Endodermal cell (in vitro differentiated cells): Measurements from ENCODE around the gene EIF3L. TPM values are rescaled to one million over a fixed set of nuclear protein-coding genes. Genes with fewer than 3 reads are reported as not detected.

ENCODE experiments used
- DNase-seq: peaks from one replicate; pipeline ENCODE4 v3.0.0-alpha.2; 2017
- H3K27ac ChIP-seq: 2 replicates; pipeline ENCODE4 v1.5.1; 2013; ENCODE audit warnings: mild to moderate bottlenecking, low read depth, low read length, moderate library complexity
- H3K27me3 ChIP-seq: 2 replicates; pipeline ENCODE4 v1.6.1; 2013; ENCODE audit warnings: mild to moderate bottlenecking, low read length, moderate library complexity; ENCODE audit not compliant: insufficient read depth, control insufficient read depth, poor library complexity, severe bottlenecking
- H3K36me3 ChIP-seq: 2 replicates; pipeline ENCODE4 v1.7.0; 2013; ENCODE audit warnings: mild to moderate bottlenecking, low read length, moderate library complexity; ENCODE audit not compliant: control insufficient read depth, insufficient read depth
- H3K4me1 ChIP-seq: one replicate; pipeline ENCODE4 v1.7.0; 2013; ENCODE audit warnings: low read length; ENCODE audit not compliant: control insufficient read depth, insufficient read depth
- H3K4me3 ChIP-seq: 2 replicates; pipeline ENCODE4 v1.5.1; 2013; ENCODE audit warnings: mild to moderate bottlenecking, low read length, moderate library complexity
- H3K9ac ChIP-seq: 2 replicates; pipeline ENCODE4 v1.6.1; 2013; ENCODE audit warnings: mild to moderate bottlenecking, low read length, moderate library complexity; ENCODE audit not compliant: poor library complexity, severe bottlenecking; ENCODE audit errors: extremely low read depth
- H3K9me3 ChIP-seq: 2 replicates; pipeline ENCODE4 v1.6.1; 2013; ENCODE audit warnings: mild to moderate bottlenecking, low read length, moderate library complexity; ENCODE audit not compliant: control insufficient read depth
- H3K27ac Mint-ChIP-seq: 2 replicates; pipeline ENCODE4 v1.8.0; 2020; ENCODE audit warnings: mixed read lengths
- H3K27me3 Mint-ChIP-seq: 2 replicates; pipeline ENCODE4 v1.8.0; 2021; ENCODE audit warnings: mild to moderate bottlenecking, mixed read lengths; ENCODE audit not compliant: insufficient read depth
- H3K36me3 Mint-ChIP-seq: 2 replicates; pipeline ENCODE4 v1.8.0; 2020; ENCODE audit warnings: low read depth, mixed read lengths
- H3K4me1 Mint-ChIP-seq: 2 replicates; pipeline ENCODE4 v1.8.0; 2020; ENCODE audit warnings: mixed read lengths
- H3K4me3 Mint-ChIP-seq: 2 replicates; pipeline ENCODE4 v1.8.0; 2020; ENCODE audit warnings: mild to moderate bottlenecking, moderate library complexity, mixed read lengths
- H3K9me3 Mint-ChIP-seq: 2 replicates; pipeline ENCODE4 v1.8.0; 2020; ENCODE audit warnings: mild to moderate bottlenecking, mixed read lengths
- WGBS, 2 experiments: methylation state at CpG; one replicate each; pipeline versions ENCODE4 v1.1.5 to v1.1.7; 2013; ENCODE audit warnings: missing lambda C conversion rate in 2 of 2, mixed read lengths in 1 of 2; ENCODE audit not compliant: insufficient coverage in 1 of 2, insufficient read length in 1 of 2; 5-methylcytosine and 5-hydroxymethylcytosine counted together
- total RNA-seq, 2 donors: library from RNA; stranded (reverse); fragmentation: NEBNext Ultra II Directional in 1 of 2; extraction: Animal tissue kit (Norgen Biotek cat#: 25700) in 1 of 2; gene quantifications; 2 replicates in 1 of 2; 3 replicates in 1 of 2; pipeline ENCODE4 v1.2.1, GENCODE V29; 2021
- TF ChIP-seq, protein P1 (sequence below): fragments of 200-600 bp; sonication (generic); conservative IDR thresholded peaks from 2 replicates; pipeline ENCODE4 v1.5.0; 2021; ENCODE audit warnings: antibody characterized with exemption, mild to moderate bottlenecking

EIF3L gene
- total RNA-seq, 2 donors from 2014 or later = 469 to 541 TPM

GRCh38 chr22:37880668-37881440 is 31.6 kb downstream of the EIF3L start:
- peaks cover 67% of the 10 kb centered on the region for H3K36me3 Mint-ChIP-seq
- 97 to 100% methylated on average over 3 to 6 of the region's 6 CpGs for WGBS, 2 experiments
- H3K36me3 ChIP-seq = peaks cover 81% of the 10 kb centered on the region
- no peak overlapping the region for H3K27ac ChIP-seq
- no peaks in the 10 kb centered on the region for H3K4me1 ChIP-seq
- H3K9me3 Mint-ChIP-seq = no peaks in the 10 kb centered on the region
- H3K27ac Mint-ChIP-seq = no peak overlapping the region
- TF ChIP-seq, protein P1, sequence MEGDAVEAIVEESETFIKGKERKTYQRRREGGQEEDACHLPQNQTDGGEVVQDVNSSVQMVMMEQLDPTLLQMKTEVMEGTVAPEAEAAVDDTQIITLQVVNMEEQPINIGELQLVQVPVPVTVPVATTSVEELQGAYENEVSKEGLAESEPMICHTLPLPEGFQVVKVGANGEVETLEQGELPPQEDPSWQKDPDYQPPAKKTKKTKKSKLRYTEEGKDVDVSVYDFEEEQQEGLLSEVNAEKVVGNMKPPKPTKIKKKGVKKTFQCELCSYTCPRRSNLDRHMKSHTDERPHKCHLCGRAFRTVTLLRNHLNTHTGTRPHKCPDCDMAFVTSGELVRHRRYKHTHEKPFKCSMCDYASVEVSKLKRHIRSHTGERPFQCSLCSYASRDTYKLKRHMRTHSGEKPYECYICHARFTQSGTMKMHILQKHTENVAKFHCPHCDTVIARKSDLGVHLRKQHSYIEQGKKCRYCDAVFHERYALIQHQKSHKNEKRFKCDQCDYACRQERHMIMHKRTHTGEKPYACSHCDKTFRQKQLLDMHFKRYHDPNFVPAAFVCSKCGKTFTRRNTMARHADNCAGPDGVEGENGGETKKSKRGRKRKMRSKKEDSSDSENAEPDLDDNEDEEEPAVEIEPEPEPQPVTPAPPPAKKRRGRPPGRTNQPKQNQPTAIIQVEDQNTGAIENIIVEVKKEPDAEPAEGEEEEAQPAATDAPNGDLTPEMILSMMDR = no peak
- no peak overlapping the region for H3K4me3 Mint-ChIP-seq
- no peak overlapping the region for H3K9ac ChIP-seq
- H3K9me3 ChIP-seq = no peaks in the 10 kb centered on the region
- H3K27me3 Mint-ChIP-seq = no peaks in the 10 kb centered on the region
- no peaks in the 10 kb centered on the region for H3K27me3 ChIP-seq
- DNase-seq = no peak
- H3K4me1 Mint-ChIP-seq = no peaks in the 10 kb centered on the region
- no peak overlapping the region for H3K4me3 ChIP-seq

- no peaks in the 10 kb centered on the region for H3K9me3 ChIP-seq
- no peaks in the 10 kb centered on the region for H3K9me3 Mint-ChIP-seq
- TF ChIP-seq, protein P1 = no peak
- DNase-seq = no peak
- no peaks in the 10 kb centered on the region for H3K27me3 Mint-ChIP-seq
- peaks cover 80% of the 10 kb centered on the region for H3K36me3 ChIP-seq
- peaks cover 62% of the 10 kb centered on the region for H3K36me3 Mint-ChIP-seq
- H3K4me1 ChIP-seq = no peaks in the 10 kb centered on the region
- no peak overlapping the region for H3K27ac ChIP-seq
- H3K4me1 Mint-ChIP-seq = no peaks in the 10 kb centered on the region
- WGBS, 2 experiments = 97 to 98% methylated on average over 5 to 6 of the region's 6 CpGs
- no peak overlapping the region for H3K4me3 ChIP-seq
- H3K4me3 Mint-ChIP-seq = no peak overlapping the region
- H3K9ac ChIP-seq = no peak overlapping the region
- H3K27me3 ChIP-seq = no peaks in the 10 kb centered on the region
- H3K27ac Mint-ChIP-seq = no peak overlapping the region
Observed at GRCh38 chr22:37884420-37884819, 35.2 kb downstream of the EIF3L start.

- DNase-seq = peak; percentile 75
- Mint-ChIP-seq H3K36me3 (peaks cover 53% of the 10 kb centered on the region), H3K27me3 (no peaks in the 10 kb centered on the region), H3K27ac (peak overlapping the region; percentile 28), H3K4me1 (peaks cover under 1% of the 10 kb centered on the region), H3K9me3 (no peaks in the 10 kb centered on the region), H3K4me3 (no peak overlapping the region)
- WGBS, 2 experiments = 33 to 83% methylated on average over 1 to 6 of the region's 6 CpGs
- Histone ChIP-seq H3K36me3 (peaks cover 77% of the 10 kb centered on the region), H3K4me1 (no peaks in the 10 kb centered on the region), H3K9me3 (no peaks in the 10 kb centered on the region), H3K27ac (peak overlapping the region; percentile 36), H3K27me3 (no peaks in the 10 kb centered on the region), H3K9ac (no peak overlapping the region), H3K4me3 (no peak overlapping the region)
- TF ChIP-seq, protein P1 = peak; percentile 75
Observed at GRCh38 chr22:37887584-37888378, 38.6 kb downstream of the EIF3L start.
